ENCODE results near the gene HHATL. TPM values are rescaled to one million over a fixed set of nuclear protein-coding genes. Genes with fewer than 3 reads are reported as not detected.
A peak's percentile ranks its signal among the peaks of the same experiment; 100 is the strongest.

HHATL gene
- total RNA-seq, 2 donors from 2014 or later, result 444 to 908 TPM

GRCh38 chr3:42686832-42687650 is 15.6 kb downstream of the HHATL start:
- Histone ChIP-seq H3K27ac (no peak overlapping the region), H3K9me3 (no peaks in the 10 kb centered on the region), H3K36me3 (no peaks in the 10 kb centered on the region), H3K4me1 (peaks cover 0 to 23% of the 10 kb centered on the region in 2 donors), H3K27me3 (no peaks in the 10 kb centered on the region), H3K4me3 (no peak overlapping the region)
- no peak for TF ChIP-seq CTCF (IDR thresholded peaks at IDR 0.05)
- DNase-seq (ENCODE audit: low spot score), result no peak

DNA sequence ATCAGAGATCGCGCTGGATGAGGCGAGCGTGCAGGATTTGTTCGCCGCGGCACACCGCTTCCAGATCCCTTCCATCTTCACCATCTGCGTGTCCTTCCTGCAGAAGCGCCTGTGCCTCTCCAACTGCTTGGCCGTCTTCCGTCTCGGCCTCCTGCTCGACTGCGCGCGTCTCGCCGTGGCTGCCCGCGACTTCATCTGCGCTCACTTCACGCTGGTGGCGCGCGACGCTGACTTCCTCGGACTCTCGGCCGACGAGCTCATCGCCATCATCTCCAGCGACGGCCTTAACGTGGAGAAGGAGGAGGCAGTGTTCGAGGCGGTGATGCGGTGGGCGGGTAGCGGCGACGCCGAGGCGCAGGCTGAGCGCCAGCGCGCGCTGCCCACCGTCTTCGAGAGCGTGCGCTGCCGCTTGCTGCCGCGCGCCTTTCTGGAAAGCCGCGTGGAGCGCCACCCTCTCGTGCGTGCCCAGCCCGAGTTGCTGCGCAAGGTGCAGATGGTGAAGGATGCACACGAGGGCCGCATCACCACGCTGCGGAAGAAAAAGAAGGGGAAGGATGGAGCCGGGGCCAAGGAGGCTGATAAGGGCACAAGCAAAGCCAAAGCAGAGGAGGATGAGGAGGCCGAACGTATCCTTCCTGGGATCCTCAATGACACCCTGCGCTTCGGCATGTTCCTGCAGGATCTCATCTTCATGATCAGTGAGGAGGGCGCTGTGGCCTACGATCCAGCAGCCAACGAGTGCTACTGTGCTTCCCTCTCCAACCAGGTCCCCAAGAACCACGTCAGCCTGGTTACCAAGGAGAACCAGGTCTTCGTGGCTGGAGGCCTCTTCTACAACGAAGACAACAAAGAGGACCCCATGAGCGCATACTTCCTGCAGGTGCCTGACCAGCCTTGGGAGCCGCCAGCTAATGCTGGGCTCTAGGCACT is 16.4 kb downstream of the HHATL start:
- peak overlapping the region in 1 of 2 donors; percentile 22 for H3K4me3 ChIP-seq
- H3K4me1 ChIP-seq, result peaks cover 0 to 23% of the 10 kb centered on the region in 2 donors
- TF ChIP-seq CTCF (IDR thresholded peaks at IDR 0.05), result no peak
- no peak for DNase-seq (ENCODE audit: low spot score)
- H3K36me3 ChIP-seq, result no peaks in the 10 kb centered on the region
- H3K27me3 ChIP-seq, result no peaks in the 10 kb centered on the region
- peak overlapping the region; percentile 83 to 87 for H3K27ac ChIP-seq
- H3K9me3 ChIP-seq, result no peaks in the 10 kb centered on the region

DNA sequence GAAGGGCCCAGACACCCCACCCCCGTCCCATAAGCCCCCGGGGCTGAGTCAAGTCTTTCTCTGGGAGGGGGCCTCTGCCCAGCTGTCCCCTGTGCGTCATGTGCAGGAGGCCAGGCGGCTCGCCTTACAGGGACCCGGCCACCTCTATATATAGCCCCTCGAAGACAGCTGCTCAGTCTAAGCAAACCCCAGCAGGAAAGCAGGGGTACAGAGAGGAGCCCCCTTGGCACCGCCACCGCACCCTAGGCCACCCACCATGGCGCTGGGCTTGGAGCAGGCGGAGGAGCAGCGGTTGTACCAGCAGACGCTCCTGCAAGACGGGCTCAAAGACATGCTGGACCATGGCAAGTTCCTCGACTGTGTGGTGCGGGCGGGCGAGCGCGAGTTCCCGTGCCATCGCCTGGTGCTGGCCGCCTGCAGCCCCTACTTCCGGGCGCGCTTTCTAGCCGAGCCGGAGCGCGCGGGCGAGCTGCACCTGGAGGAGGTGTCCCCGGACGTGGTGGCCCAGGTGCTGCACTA is 17.2 kb downstream of the HHATL start, which contains the start of gene KLHL40:
Gene KLHL40, plus strand, starts transcription at position 175 of the 519 bp plus-strand sequence. Its CDS starts 82 bp downstream, at position 257.
- no peak for DNase-seq (ENCODE audit: low spot score)
- no peaks in the 10 kb centered on the region for H3K36me3 ChIP-seq
- H3K9me3 ChIP-seq, result no peaks in the 10 kb centered on the region
- H3K27ac ChIP-seq, result peak within 1 kb of the TSS; percentile 83 to 87
- H3K4me3 ChIP-seq, result peak within 1 kb of the TSS in 1 of 2 donors; percentile 22
- H3K27me3 ChIP-seq, result no peaks in the 10 kb centered on the region
- no peak for TF ChIP-seq CTCF (IDR thresholded peaks at IDR 0.05)
- peaks cover 0 to 23% of the 10 kb centered on the region in 2 donors for H3K4me1 ChIP-seq

GRCh38 chr3:42684632-42685362 is 17.8 kb downstream of the HHATL start:
- H3K4me1 ChIP-seq, result peaks cover 0 to 23% of the 10 kb centered on the region in 2 donors
- no peak for DNase-seq (ENCODE audit: low spot score)
- H3K36me3 ChIP-seq, result no peaks in the 10 kb centered on the region
- H3K27ac ChIP-seq, result peak overlapping the region; percentile 83 to 87
- no peak for TF ChIP-seq CTCF (IDR thresholded peaks at IDR 0.05)
- H3K27me3 ChIP-seq, result no peaks in the 10 kb centered on the region
- no peak overlapping the region for H3K4me3 ChIP-seq
- H3K9me3 ChIP-seq, result no peaks in the 10 kb centered on the region
